Lung (tissue), 12 donors: ENCODE data around the gene RPRD2. TPM values are rescaled to one million over a fixed set of nuclear protein-coding genes. Genes with fewer than 3 reads are reported as not detected.

Source experiments
- ATAC-seq: fragments of 200-7000 bp; cut with Tn5 transposase; one replicate; pipeline ENCODE4 v1.9.1; 2020; ENCODE audit warnings: moderate number of reproducible peaks; ENCODE audit not compliant: insufficient read depth, low FRiP score
- DNase-seq, 3 donors: peaks; one replicate each; pipeline ENCODE4 v3.0.0-alpha.2; 2013 to 2017
- H3K27ac ChIP-seq, 2 donors: one replicate each; pipeline ENCODE4 v1.5.1; 2013; ENCODE audit warnings: mild to moderate bottlenecking in 2 of 2, moderate library complexity in 2 of 2, control low read depth in 1 of 2, inconsistent platforms in 1 of 2, low read depth in 1 of 2, low read length in 1 of 2
- H3K27me3 ChIP-seq, 3 donors: one replicate each; pipeline ENCODE4 v1.5.1; 2013; ENCODE audit warnings: low read length in 2 of 3; ENCODE audit not compliant: control insufficient read depth in 3 of 3, insufficient read depth in 3 of 3
- H3K36me3 ChIP-seq, 4 donors: one replicate each; pipeline ENCODE4 v1.5.1; 2013; ENCODE audit warnings: low read length in 4 of 4, mild to moderate bottlenecking in 1 of 4, moderate library complexity in 1 of 4; ENCODE audit not compliant: control insufficient read depth in 4 of 4, insufficient read depth in 4 of 4
- H3K4me1 ChIP-seq, 5 donors: one replicate each; pipeline ENCODE4 v1.5.1; 2013; ENCODE audit warnings: low read length in 5 of 5, mild to moderate bottlenecking in 2 of 5, moderate library complexity in 1 of 5; ENCODE audit not compliant: control insufficient read depth in 5 of 5, insufficient read depth in 5 of 5
- H3K4me3 ChIP-seq: one replicate; pipeline ENCODE4 v1.5.1; 2013; ENCODE audit warnings: mild to moderate bottlenecking, control low read depth, moderate library complexity
- H3K9ac ChIP-seq, 2 donors: one replicate each; pipeline ENCODE4 v1.5.1; 2013; ENCODE audit warnings: low read length in 2 of 2, control low read depth in 1 of 2; ENCODE audit not compliant: insufficient read depth in 1 of 2
- H3K9me3 ChIP-seq, 4 donors: one replicate each; pipeline ENCODE4 v1.5.1; 2013; ENCODE audit warnings: low read length in 3 of 4, mild to moderate bottlenecking in 1 of 4, moderate library complexity in 1 of 4; ENCODE audit not compliant: control insufficient read depth in 4 of 4, insufficient read depth in 3 of 4
- WGBS, 2 donors: extraction: QIAGEN DNeasy Blood & Tissue Kit; methylation state at CpG; one replicate each; pipeline ENCODE4 v1.1.7; 2013; 5-methylcytosine and 5-hydroxymethylcytosine counted together
- polyA plus RNA-seq, 2 donors: library from polyadenylated mRNA; stranded (reverse); fragments of 200-250 nt; gene quantifications; one replicate each; pipeline ENCODE4 v1.2.1, GENCODE V29; 2013
- total RNA-seq, 2 donors: library from RNA; depleted of rRNA in 1 of 2; stranded (reverse); fragments of >200 nt in 1 of 2; gene quantifications; one replicate each; pipeline ENCODE4 v1.2.1, GENCODE V29; 2014 to 2021
- TF ChIP-seq, protein P1 (sequence below): IDR thresholded peaks from 2 replicates; pipeline ENCODE4 v1.5.1; 2012; ENCODE audit warnings: mild to moderate bottlenecking; ENCODE audit errors: control extremely low read depth, extremely low read depth
- donor health status: control.
- donor health status: control.
- donor health status: Bipolar disorder and iron deficiency.
- donor health status: healthy.
- donor health status: DM: yes; HTN: yes; CAD: no.

RPRD2 gene
- total and polyA plus RNA-seq, 4 donors = 7.1 to 27.8 (median 14.7) TPM

DNA sequence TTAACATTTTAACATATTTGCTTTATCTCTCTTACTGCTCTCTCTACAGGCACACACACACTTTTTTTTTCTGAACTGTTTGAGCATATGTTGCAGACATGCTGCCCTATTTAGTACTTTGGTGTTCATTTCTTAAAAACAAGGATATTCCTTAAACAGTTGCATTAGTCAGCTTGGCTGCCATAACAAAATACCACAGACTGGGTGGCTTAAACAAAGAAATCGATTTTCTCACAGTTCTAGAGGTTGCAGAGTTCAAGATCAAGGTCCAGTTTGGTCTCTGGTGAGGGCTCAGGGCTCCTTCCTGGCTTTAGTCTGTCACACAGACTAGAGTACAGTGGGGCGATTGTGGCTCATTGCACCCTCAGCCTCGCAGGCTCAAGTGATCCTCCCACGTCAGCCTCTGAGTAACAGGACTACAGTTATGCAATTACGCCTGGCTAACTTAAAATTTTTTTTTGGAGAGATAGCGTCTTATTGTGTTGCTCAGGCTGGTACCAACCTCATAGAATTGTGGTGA lies 46.7 kb downstream of the RPRD2 start:
- 49 to 61% methylated on average over 6 of the region's 6 CpGs for WGBS, 2 donors
- H3K36me3 ChIP-seq = no peaks in the 10 kb centered on the region
- H3K27ac ChIP-seq = no peak overlapping the region
- no peak overlapping the region for H3K9ac ChIP-seq
- no peak for ATAC-seq
- H3K4me3 ChIP-seq = no peak overlapping the region
- DNase-seq = no peak
- no peaks in the 10 kb centered on the region for H3K27me3 ChIP-seq
- TF ChIP-seq, protein P1, sequence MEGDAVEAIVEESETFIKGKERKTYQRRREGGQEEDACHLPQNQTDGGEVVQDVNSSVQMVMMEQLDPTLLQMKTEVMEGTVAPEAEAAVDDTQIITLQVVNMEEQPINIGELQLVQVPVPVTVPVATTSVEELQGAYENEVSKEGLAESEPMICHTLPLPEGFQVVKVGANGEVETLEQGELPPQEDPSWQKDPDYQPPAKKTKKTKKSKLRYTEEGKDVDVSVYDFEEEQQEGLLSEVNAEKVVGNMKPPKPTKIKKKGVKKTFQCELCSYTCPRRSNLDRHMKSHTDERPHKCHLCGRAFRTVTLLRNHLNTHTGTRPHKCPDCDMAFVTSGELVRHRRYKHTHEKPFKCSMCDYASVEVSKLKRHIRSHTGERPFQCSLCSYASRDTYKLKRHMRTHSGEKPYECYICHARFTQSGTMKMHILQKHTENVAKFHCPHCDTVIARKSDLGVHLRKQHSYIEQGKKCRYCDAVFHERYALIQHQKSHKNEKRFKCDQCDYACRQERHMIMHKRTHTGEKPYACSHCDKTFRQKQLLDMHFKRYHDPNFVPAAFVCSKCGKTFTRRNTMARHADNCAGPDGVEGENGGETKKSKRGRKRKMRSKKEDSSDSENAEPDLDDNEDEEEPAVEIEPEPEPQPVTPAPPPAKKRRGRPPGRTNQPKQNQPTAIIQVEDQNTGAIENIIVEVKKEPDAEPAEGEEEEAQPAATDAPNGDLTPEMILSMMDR = no peak
- no peaks in the 10 kb centered on the region for H3K9me3 ChIP-seq
- H3K4me1 ChIP-seq = peaks cover 0 to 9% (median 0%) of the 10 kb centered on the region in 5 donors

DNA sequence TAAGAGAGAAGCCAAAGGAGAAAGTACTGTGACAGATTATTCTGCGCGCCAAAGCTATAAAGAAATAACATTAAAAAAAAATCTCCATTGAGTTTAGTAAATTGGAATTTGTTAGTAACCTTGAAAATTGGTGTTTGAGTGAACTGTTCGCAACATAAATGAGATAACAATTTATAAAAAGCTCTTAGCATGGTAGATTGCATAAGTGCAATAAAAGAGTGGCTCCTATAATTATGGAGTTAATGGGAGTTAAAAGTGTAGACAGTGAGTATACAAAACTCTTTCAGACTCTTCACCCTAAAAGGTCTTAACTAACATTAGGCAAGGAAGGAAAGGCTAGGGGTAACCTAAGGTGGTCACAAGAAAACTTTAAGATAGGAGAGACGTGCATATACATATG lies 50.6 kb downstream of the RPRD2 start:
- peaks cover 0 to 7% (median 2%) of the 10 kb centered on the region in 4 donors for H3K36me3 ChIP-seq
- peaks cover 0 to 5% (median 0%) of the 10 kb centered on the region in 5 donors for H3K4me1 ChIP-seq
- no peaks in the 10 kb centered on the region for H3K9me3 ChIP-seq
- ATAC-seq (no peak), DNase-seq (no peak)
- TF ChIP-seq, protein P1 = no peak
- H3K9ac ChIP-seq = no peak overlapping the region
- no peak overlapping the region for H3K27ac ChIP-seq
- H3K27me3 ChIP-seq = no peaks in the 10 kb centered on the region
- H3K4me3 ChIP-seq = no peak overlapping the region
- 93 to 98% methylated on average over 4 of the region's 4 CpGs for WGBS, 2 donors

DNA sequence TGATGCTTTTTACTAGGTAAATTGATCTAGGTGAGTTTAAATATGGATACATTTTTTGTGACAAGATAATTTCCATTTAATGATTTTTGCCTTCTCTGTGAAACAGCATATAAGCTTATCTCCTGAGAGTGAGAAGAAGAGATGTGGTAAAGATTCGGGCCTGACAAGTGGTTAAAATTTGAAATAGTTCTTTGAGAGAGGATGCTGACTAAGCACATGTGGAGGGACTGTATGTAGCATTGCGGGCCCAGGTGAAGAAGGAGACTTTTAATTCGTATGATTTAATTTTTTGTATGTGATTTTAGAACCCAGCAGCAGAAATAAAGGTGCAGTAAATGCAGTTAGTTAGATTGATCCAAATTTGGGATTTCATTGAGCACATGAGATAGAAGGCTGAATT lies 51.9 kb downstream of the RPRD2 start:
- H3K27ac ChIP-seq = no peak overlapping the region
- peaks cover 0 to 4% (median 0%) of the 10 kb centered on the region in 5 donors for H3K4me1 ChIP-seq
- no peak for ATAC-seq
- TF ChIP-seq, protein P1 = no peak
- no peaks in the 10 kb centered on the region for H3K27me3 ChIP-seq
- H3K9me3 ChIP-seq = no peaks in the 10 kb centered on the region
- WGBS, 2 donors = 81 to 91% methylated on average over 3 of the region's 3 CpGs
- H3K9ac ChIP-seq = no peak overlapping the region
- no peak overlapping the region for H3K4me3 ChIP-seq
- no peak for DNase-seq
- H3K36me3 ChIP-seq = peaks cover 0 to 7% (median 2%) of the 10 kb centered on the region in 4 donors
